NT2/D1 (cell line): ENCODE results near the gene RAB27B.

ENCODE experiments used
- DNase-seq: peaks from one replicate; pipeline ENCODE4 v3.0.0-alpha.2; 2011; ENCODE audit warnings: low read depth, low spot score
- H3K27me3 ChIP-seq: 2 replicates; pipeline ENCODE4 v1.6.0; 2011; ENCODE audit warnings: mild to moderate bottlenecking; ENCODE audit not compliant: insufficient read length, insufficient read depth
- H3K36me3 ChIP-seq: 2 replicates; pipeline ENCODE4 v1.6.1; 2011; ENCODE audit warnings: mild to moderate bottlenecking, low read length, mixed read lengths; ENCODE audit not compliant: insufficient read depth, insufficient read length
- H3K4me1 ChIP-seq: 2 replicates; pipeline ENCODE4 v1.5.1; 2011; ENCODE audit not compliant: insufficient read depth, insufficient read length
- H3K4me3 ChIP-seq: 2 replicates; pipeline ENCODE4 v1.5.1; 2011; ENCODE audit warnings: low read depth; ENCODE audit not compliant: insufficient read length
- H3K9ac ChIP-seq: 2 replicates; pipeline ENCODE4 v1.6.0; 2011; ENCODE audit warnings: low read depth; ENCODE audit not compliant: insufficient read length
- H3K9me3 ChIP-seq: 2 replicates; pipeline ENCODE4 v1.5.1; 2011; ENCODE audit warnings: mild to moderate bottlenecking, low read length; ENCODE audit not compliant: insufficient read depth
- SUZ12 ChIP-seq: IDR thresholded peaks from 2 replicates; pipeline ENCODE4 v1.6.1; 2011; ENCODE audit not compliant: insufficient read length, insufficient read depth; ENCODE audit errors: extremely low read depth
- YY1 ChIP-seq: IDR thresholded peaks from 2 replicates; pipeline ENCODE4 v1.6.1; 2011; ENCODE audit not compliant: insufficient read length, insufficient read depth
- ZNF274 ChIP-seq: IDR thresholded peaks from 2 replicates; pipeline ENCODE4 v1.6.1; 2011; ENCODE audit warnings: mild to moderate bottlenecking, low read depth, low read length

The RAB27B gene

GRCh38 chr18:54924948-54925347 lies 96.7 kb downstream of the RAB27B start:
- Histone ChIP-seq H3K9ac (no peak overlapping the region), H3K9me3 (no peaks in the 10 kb centered on the region; the same call in 1 of the 2 replicates), H3K27me3 (no peaks in the 10 kb centered on the region), H3K4me3 (no peak overlapping the region), H3K36me3 (no peaks in the 10 kb centered on the region), H3K4me1 (no peaks in the 10 kb centered on the region)
- DNase-seq = no peak
- no peak for TF ChIP-seq YY1
- no peak for TF ChIP-seq SUZ12
- no peak for TF ChIP-seq ZNF274

- Histone ChIP-seq H3K9me3 (no peaks in the 10 kb centered on the region; the same call in 1 of the 2 replicates), H3K9ac (no peak overlapping the region), H3K4me1 (no peaks in the 10 kb centered on the region), H3K4me3 (no peak overlapping the region), H3K27me3 (no peaks in the 10 kb centered on the region), H3K36me3 (no peaks in the 10 kb centered on the region)
- DNase-seq = no peak
- TF ChIP-seq ZNF274 (no peak), SUZ12 (no peak), YY1 (no peak)
Measured at GRCh38 chr18:54926593-54927325, 98.5 kb downstream of the RAB27B start.

GRCh38 chr18:54928236-54928635 lies 100.0 kb downstream of the RAB27B start:
- H3K9ac ChIP-seq = no peak overlapping the region
- no peak for TF ChIP-seq SUZ12
- TF ChIP-seq ZNF274 = no peak
- TF ChIP-seq YY1 = no peak
- H3K4me3 ChIP-seq = no peak overlapping the region
- DNase-seq = no peak
- H3K27me3 ChIP-seq = no peaks in the 10 kb centered on the region
- H3K36me3 ChIP-seq = no peaks in the 10 kb centered on the region
- H3K4me1 ChIP-seq = no peaks in the 10 kb centered on the region
- H3K9me3 ChIP-seq = no peaks in the 10 kb centered on the region; the same call in 1 of the 2 replicates

DNA sequence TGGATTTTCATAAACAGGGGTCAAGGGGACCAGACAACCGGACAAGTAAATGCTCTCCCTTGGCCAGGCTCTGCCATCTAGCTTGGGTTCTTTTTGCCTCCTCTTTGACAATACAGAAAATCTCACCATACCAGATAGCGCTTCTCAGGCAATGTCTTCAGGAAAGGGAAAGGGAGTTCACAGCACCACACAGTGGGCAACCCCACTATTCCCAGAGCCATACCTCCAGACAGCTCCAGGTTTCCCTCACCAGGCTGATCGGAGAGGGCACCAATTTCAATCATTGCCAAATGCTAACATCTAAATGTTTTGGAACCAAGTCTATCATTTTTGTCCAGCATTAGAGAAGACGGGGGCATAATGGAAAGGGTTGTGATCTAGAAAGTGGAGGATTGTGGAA lies 102.9 kb downstream of the RAB27B start:
- H3K4me3 ChIP-seq = no peak overlapping the region
- DNase-seq = no peak
- no peaks in the 10 kb centered on the region for H3K36me3 ChIP-seq
- no peak overlapping the region for H3K9ac ChIP-seq
- H3K4me1 ChIP-seq = no peaks in the 10 kb centered on the region
- H3K27me3 ChIP-seq = no peaks in the 10 kb centered on the region
- TF ChIP-seq ZNF274 (no peak), YY1 (no peak), SUZ12 (no peak)
- H3K9me3 ChIP-seq = no peaks in the 10 kb centered on the region

DNA sequence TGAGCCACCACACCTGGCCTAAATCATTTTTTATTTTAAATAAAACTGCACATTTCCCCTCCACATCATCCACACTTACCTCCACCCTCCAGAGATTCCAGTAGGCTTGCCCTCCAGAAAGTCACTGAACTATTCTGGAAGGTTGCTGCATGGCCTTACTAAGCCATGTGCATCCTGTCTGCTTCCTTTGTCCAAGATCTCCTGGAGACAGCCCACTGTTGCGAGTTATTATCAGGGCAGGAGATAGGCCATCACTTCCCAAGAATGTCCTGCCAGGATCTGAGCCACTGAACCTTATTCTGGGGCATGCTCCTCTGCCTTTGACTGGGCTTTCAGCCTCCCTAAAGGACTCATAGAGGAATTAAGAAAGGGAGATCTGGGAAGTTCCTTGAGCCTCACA lies 104.2 kb downstream of the RAB27B start:
- no peak for DNase-seq
- Histone ChIP-seq H3K9ac (no peak overlapping the region), H3K36me3 (no peaks in the 10 kb centered on the region), H3K27me3 (no peaks in the 10 kb centered on the region), H3K4me3 (no peak overlapping the region), H3K4me1 (no peaks in the 10 kb centered on the region), H3K9me3 (no peaks in the 10 kb centered on the region)
- no peak for TF ChIP-seq YY1
- TF ChIP-seq ZNF274 = no peak
- no peak for TF ChIP-seq SUZ12

DNA sequence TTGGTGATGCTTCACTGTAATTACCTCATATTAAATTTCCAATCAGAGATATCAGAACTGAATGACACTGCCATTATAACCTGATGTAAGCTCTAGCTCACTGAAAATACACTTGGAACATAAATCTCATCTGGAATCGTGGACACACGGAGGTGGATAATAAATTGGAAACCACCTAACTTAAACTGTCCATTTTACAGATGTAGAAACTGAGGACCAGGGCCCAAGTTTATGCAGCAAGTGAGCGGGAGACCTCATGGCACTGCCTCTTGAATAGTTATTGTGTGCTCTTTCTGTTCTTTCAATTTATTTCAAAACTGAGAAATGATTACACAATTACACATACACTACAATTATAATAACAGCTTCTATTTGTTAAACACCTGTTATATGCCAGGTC lies 110.2 kb downstream of the RAB27B start:
- Histone ChIP-seq H3K9me3 (no peaks in the 10 kb centered on the region), H3K36me3 (no peaks in the 10 kb centered on the region), H3K4me1 (no peaks in the 10 kb centered on the region), H3K27me3 (no peaks in the 10 kb centered on the region), H3K9ac (no peak overlapping the region), H3K4me3 (no peak overlapping the region)
- DNase-seq = no peak
- TF ChIP-seq ZNF274 (no peak), SUZ12 (no peak), YY1 (no peak)

DNA sequence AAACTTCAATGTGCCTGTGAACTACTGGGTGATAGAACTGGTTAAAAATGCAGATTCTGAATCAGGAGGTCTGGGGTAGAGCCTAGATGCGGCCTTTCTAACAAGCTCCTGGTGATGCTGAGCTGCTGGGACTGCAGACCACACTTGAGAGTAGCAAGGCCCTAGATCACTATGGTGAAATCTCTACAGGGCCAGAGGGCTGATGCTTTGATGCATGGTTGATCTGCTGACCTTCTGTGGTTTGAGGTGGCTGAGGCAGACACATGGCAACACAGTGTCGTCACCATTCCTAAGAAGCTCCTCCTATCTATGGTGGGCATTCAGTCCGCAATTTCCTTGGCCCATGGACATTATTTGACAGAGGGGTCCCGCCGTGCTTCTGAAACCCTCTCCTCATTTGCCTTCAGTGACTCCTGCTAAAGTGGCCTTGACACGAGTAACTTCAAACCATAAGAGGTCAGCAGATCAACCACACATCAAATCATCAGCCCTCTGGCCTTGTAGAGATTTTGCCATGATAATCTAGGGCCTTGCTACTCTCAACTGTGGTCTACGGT lies 111.2 kb downstream of the RAB27B start:
- Histone ChIP-seq H3K36me3 (no peaks in the 10 kb centered on the region), H3K27me3 (no peaks in the 10 kb centered on the region), H3K4me1 (no peaks in the 10 kb centered on the region), H3K9ac (no peak overlapping the region), H3K9me3 (no peaks in the 10 kb centered on the region), H3K4me3 (no peak overlapping the region)
- DNase-seq = no peak
- TF ChIP-seq YY1 = no peak
- TF ChIP-seq ZNF274 = no peak
- no peak for TF ChIP-seq SUZ12
